GM13976 (cell line): ENCODE data around the gene CSNK1G1.
"Not testable (repeated sequence)": the region's sequence is repeated elsewhere in the genome, so short reads cannot be mapped to it uniquely, and the experiment has no call there.

Source experiments
- DNase-seq: peaks from one replicate; pipeline ENCODE4 v3.0.0; 2012; ENCODE audit warnings: low spot score
- CTCF ChIP-seq: IDR thresholded peaks from 2 replicates; pipeline ENCODE4 v1.5.1; 2012; ENCODE audit warnings: borderline replicate concordance, mild to moderate bottlenecking; ENCODE audit not compliant: insufficient read depth; ENCODE audit errors: extremely low read depth, missing control alignments, control extremely low read depth
- in situ Hi-C: fragments of 300-500 bp; cut with MboI; formaldehyde crosslinking; loops from one replicate; pipeline ENCODE4 v1.12.0; 2022; ENCODE audit warnings: low sequenced_read_pairs, mixed read lengths, inconsistent platforms; ENCODE audit not compliant: unreplicated experiment

CSNK1G1 gene

GRCh38 chr15:64222573-64223366 is 133.2 kb downstream of the CSNK1G1 start:
- in situ Hi-C loops: loop anchor here (25.0 kb wide), 1 partner anchor 440 kb away; no protein-coding TSS in a partner anchor
- no peak for TF ChIP-seq CTCF
- DNase-seq: no peak

- in situ Hi-C loops: loop anchor here (25.0 kb wide), 1 partner anchor 440 kb away; no protein-coding TSS in a partner anchor
- DNase-seq: not testable (repeated sequence)
Observed at GRCh38 chr15:64221911-64222310, 134.1 kb downstream of the CSNK1G1 start.

- in situ Hi-C loops: loop anchor here (25.0 kb wide), 1 partner anchor 445 kb away; no protein-coding TSS in a partner anchor
- not testable (repeated sequence) for DNase-seq
Observed at GRCh38 chr15:64217429-64217750, 138.6 kb downstream of the CSNK1G1 start.

- DNase-seq: no peak
- no peak for TF ChIP-seq CTCF
- in situ Hi-C loops: loop anchor here (25.0 kb wide), 1 partner anchor 445 kb away; no protein-coding TSS in a partner anchor
Observed at GRCh38 chr15:64216730-64217428, 139.1 kb downstream of the CSNK1G1 start.

GRCh38 chr15:64216196-64216595 is 139.8 kb downstream of the CSNK1G1 start:
- no peak for DNase-seq
- TF ChIP-seq CTCF: no peak
- in situ Hi-C loops: loop anchor here (25.0 kb wide), 1 partner anchor 446 kb away; no protein-coding TSS in a partner anchor

- no peak for TF ChIP-seq CTCF
- DNase-seq: no peak
- in situ Hi-C loops: loop anchor here (25.0 kb wide), 1 partner anchor 449 kb away; no protein-coding TSS in a partner anchor
Observed at GRCh38 chr15:64213646-64214045, 142.3 kb downstream of the CSNK1G1 start.

- in situ Hi-C loops: loop anchor here (25.0 kb wide), 1 partner anchor 451 kb away; no protein-coding TSS in a partner anchor
- DNase-seq: no peak
- no peak for TF ChIP-seq CTCF
Observed at GRCh38 chr15:64211696-64212095, 144.3 kb downstream of the CSNK1G1 start.
